CD14-positive monocyte (primary cell): ENCODE measurements around the gene IZUMO2. TPM values are rescaled to one million over a fixed set of nuclear protein-coding genes. Genes with fewer than 3 reads are reported as not detected.

Experiments used
- DNase-seq, 3 donors: peaks; one replicate each; pipeline ENCODE4 v3.0.0-alpha.2; 2011 to 2022
- H2AFZ ChIP-seq: 2 replicates; pipeline ENCODE4 v1.6.0; 2012; ENCODE audit warnings: mild to moderate bottlenecking, low read depth, low read length, inconsistent platforms; ENCODE audit not compliant: insufficient read depth, poor library complexity, severe bottlenecking
- H3K27ac ChIP-seq, 2 donors: 1 replicate in 1 of 2; 2 replicates in 1 of 2; pipeline ENCODE4 v1.5.1; 2012 to 2013; ENCODE audit warnings: low read length in 2 of 2, control low read depth in 1 of 2, inconsistent platforms in 1 of 2, low read depth in 1 of 2, mild to moderate bottlenecking in 1 of 2
- H3K27me3 ChIP-seq, 2 donors: one replicate each; pipeline versions ENCODE4 v1.6.0 to v1.6.1; 2011 to 2013; ENCODE audit warnings: low read length in 2 of 2; ENCODE audit not compliant: control insufficient read depth in 2 of 2, insufficient read depth in 2 of 2
- H3K36me3 ChIP-seq, 2 donors: replicated peaks in 1 of 2; 1 replicate in 1 of 2; 2 replicates in 1 of 2; pipeline versions ENCODE4 v1.5.1 to v1.6.1; 2012 to 2013; ENCODE audit warnings: low read length in 2 of 2, control low read depth in 1 of 2, inconsistent platforms in 1 of 2, mild to moderate bottlenecking in 1 of 2; ENCODE audit not compliant: insufficient read depth in 2 of 2, control insufficient read depth in 1 of 2
- H3K4me1 ChIP-seq, 2 donors: 1 replicate in 1 of 2; 2 replicates in 1 of 2; pipeline versions ENCODE4 v1.5.1 to v1.6.1; 2012 to 2013; ENCODE audit warnings: low read length in 2 of 2, control low read depth in 1 of 2, inconsistent platforms in 1 of 2, mild to moderate bottlenecking in 1 of 2, moderate library complexity in 1 of 2; ENCODE audit not compliant: insufficient read depth in 2 of 2, control insufficient read depth in 1 of 2
- H3K4me2 ChIP-seq: replicated peaks from 2 replicates; pipeline ENCODE3; 2012; ENCODE audit warnings: low read length, moderate library complexity, mild to moderate bottlenecking; ENCODE audit not compliant: poor library complexity, severe bottlenecking; ENCODE audit errors: extremely low read depth
- H3K4me3 ChIP-seq, 3 experiments: fragments of 200-600 bp in 1 of 3; sonication (generic) in 1 of 3; replicated peaks in 1 of 3; 1 replicate in 2 of 3; 2 replicates in 1 of 3; pipeline ENCODE4 v1.5.1; 2011 to 2013; ENCODE audit warnings: low read length in 3 of 3, mild to moderate bottlenecking in 3 of 3, control low read depth in 2 of 3, low read depth in 2 of 3, inconsistent platforms in 1 of 3, moderate library complexity in 1 of 3
- H3K79me2 ChIP-seq: 2 replicates; pipeline ENCODE4 v1.6.0; 2012; ENCODE audit warnings: mild to moderate bottlenecking, control low read depth, inconsistent platforms, low read length, moderate library complexity; ENCODE audit not compliant: insufficient read depth
- H3K9ac ChIP-seq: 2 replicates; pipeline ENCODE4 v1.6.0; 2017; ENCODE audit warnings: low read length, mild to moderate bottlenecking; ENCODE audit not compliant: insufficient read depth, poor library complexity, severe bottlenecking
- H3K9me3 ChIP-seq, 2 donors: replicated peaks in 1 of 2; 1 replicate in 1 of 2; 2 replicates in 1 of 2; pipeline versions ENCODE4 v1.5.1 to v1.6.1; 2012 to 2013; ENCODE audit warnings: low read length in 2 of 2, control low read depth in 1 of 2; ENCODE audit not compliant: control insufficient read depth in 1 of 2, insufficient read depth in 1 of 2
- H4K20me1 ChIP-seq: 2 replicates; pipeline ENCODE4 v1.6.0; 2012; ENCODE audit warnings: mild to moderate bottlenecking, low read length, control low read depth, moderate library complexity; ENCODE audit not compliant: insufficient read depth
- H3K27ac Mint-ChIP-seq, 7 donors: one replicate each; pipeline ENCODE4 v1.8.0; 2020; ENCODE audit warnings: mild to moderate bottlenecking in 7 of 7, mixed read lengths in 7 of 7, moderate library complexity in 6 of 7, inconsistent platforms in 2 of 7
- H3K27me3 Mint-ChIP-seq, 3 donors: one replicate each; pipeline ENCODE4 v1.8.0; 2021 to 2022; ENCODE audit warnings: low read depth in 3 of 3, mild to moderate bottlenecking in 3 of 3, mixed read lengths in 3 of 3, moderate library complexity in 3 of 3, inconsistent platforms in 1 of 3
- H3K36me3 Mint-ChIP-seq, 2 donors: one replicate each; pipeline ENCODE4 v1.8.0; 2020; ENCODE audit warnings: mixed read lengths in 2 of 2, inconsistent platforms in 1 of 2, mild to moderate bottlenecking in 1 of 2
- H3K4me1 Mint-ChIP-seq: one replicate; pipeline ENCODE4 v1.8.0; 2020; ENCODE audit warnings: mild to moderate bottlenecking, mixed read lengths
- H3K4me3 Mint-ChIP-seq, 2 donors: one replicate each; pipeline ENCODE4 v1.8.0; 2020; ENCODE audit warnings: mild to moderate bottlenecking in 2 of 2, mixed read lengths in 2 of 2, moderate library complexity in 1 of 2
- H3K9me3 Mint-ChIP-seq, 7 donors: one replicate each; pipeline ENCODE4 v1.8.0; 2020 to 2022; ENCODE audit warnings: mixed read lengths in 7 of 7, mild to moderate bottlenecking in 6 of 7, moderate library complexity in 6 of 7, inconsistent platforms in 2 of 7
- CTCF ChIP-seq: fragments of 200-600 bp; IDR thresholded peaks from one replicate; pipeline ENCODE4 v1.8.0; 2022; ENCODE audit warnings: antibody characterized with exemption, mild to moderate bottlenecking
- WGBS: methylation state at CpG from one replicate; pipeline ENCODE4 v1.1.5; 2013; ENCODE audit warnings: missing lambda C conversion rate; ENCODE audit not compliant: insufficient coverage; 5-methylcytosine and 5-hydroxymethylcytosine counted together
- intact Hi-C, 2 donors: fragments of 100-400 bp; cut with micrococcal nuclease; formaldehyde crosslinking; loops; one replicate each; pipeline versions ENCODE4 v1.15.0 to v1.15.1; 2023
- polyA plus RNA-seq, 3 donors: library from polyadenylated mRNA; depleted of rRNA in 1 of 3; unstranded in 2 of 3; stranded (reverse) in 1 of 3; fragments of 300-500 nt in 2 of 3; fragments of >200 nt in 1 of 3; fragmentation: Illumina TruSeq in 2 of 3; gene quantifications; 1 replicate in 2 of 3; 2 replicates in 1 of 3; pipeline ENCODE4 v1.2.3, GENCODE V29; 2012 to 2021

The IZUMO2 gene
- polyA plus RNA-seq, 3 donors: not detected

- H3K4me3 Mint-ChIP-seq: no peak overlapping the region
- no peak overlapping the region for H3K9ac ChIP-seq
Observed at GRCh38 chr19:50206191-50206590, 43.1 kb upstream of the IZUMO2 start.

GRCh38 chr19:50205681-50206138 lies 42.6 kb upstream of the IZUMO2 start:
- Mint-ChIP-seq H3K9me3 (peaks cover 0 to 20% (median 10%) of the 10 kb centered on the region in 7 donors), H3K4me3 (peak overlapping the region in 1 of 2 donors; percentile 42), H3K36me3 (no peaks in the 10 kb centered on the region), H3K27me3 (peaks cover 55 to 65% (median 56%) of the 10 kb centered on the region in 3 donors), H3K4me1 (no peaks in the 10 kb centered on the region), H3K27ac (no peak overlapping the region)
- H3K4me2 ChIP-seq: no peak overlapping the region
- H2AFZ ChIP-seq: no peak overlapping the region
- H3K36me3 ChIP-seq: no peaks in the 10 kb centered on the region
- H3K4me1 ChIP-seq: peaks cover 0 to 6% of the 10 kb centered on the region in 2 donors
- H4K20me1 ChIP-seq: no peaks in the 10 kb centered on the region
- no peak overlapping the region for H3K9ac ChIP-seq
- H3K27ac ChIP-seq: no peak overlapping the region
- H3K27me3 ChIP-seq: peaks cover 37 to 55% of the 10 kb centered on the region in 2 donors
- intact Hi-C loops: no loop called here
- TF ChIP-seq CTCF: no peak
- DNase-seq: no peak
- 27% methylated on average over 10 of the region's 12 CpGs for WGBS
- H3K4me3 ChIP-seq: no peak overlapping the region
- peaks cover 13 to 19% of the 10 kb centered on the region in 2 donors for H3K9me3 ChIP-seq
- no peaks in the 10 kb centered on the region for H3K79me2 ChIP-seq

More at GRCh38 chr19:50206191-50206590, 43.1 kb upstream of the IZUMO2 start:
- Mint-ChIP-seq H3K4me1 (no peaks in the 10 kb centered on the region), H3K27me3 (peaks cover 54 to 61% (median 56%) of the 10 kb centered on the region in 3 donors), H3K36me3 (no peaks in the 10 kb centered on the region), H3K9me3 (peaks cover 0 to 23% (median 10%) of the 10 kb centered on the region in 7 donors), H3K27ac (peak overlapping the region in 1 of 7 donors; percentile 4)
- Histone ChIP-seq H3K27me3 (peaks cover 35 to 50% of the 10 kb centered on the region in 2 donors), H3K9me3 (peaks cover 13 to 19% of the 10 kb centered on the region in 2 donors), H2AFZ (no peak overlapping the region), H3K27ac (no peak overlapping the region), H3K79me2 (no peaks in the 10 kb centered on the region), H3K4me3 (no peak overlapping the region), H3K4me1 (peaks cover 0 to 6% of the 10 kb centered on the region in 2 donors), H4K20me1 (no peaks in the 10 kb centered on the region), H3K4me2 (no peak overlapping the region), H3K36me3 (no peaks in the 10 kb centered on the region)
- intact Hi-C loops: no loop called here
- DNase-seq: no peak
- no peak for TF ChIP-seq CTCF
- WGBS: 80% methylated on average over 5 of the region's 6 CpGs
